HepG2 (cell line): Measurements from ENCODE around the gene ZNF155. TPM values are rescaled to one million over a fixed set of nuclear protein-coding genes. Genes with fewer than 3 reads are reported as not detected.

ENCODE experiments used
- ATAC-seq: fragments of 200-7000 bp; cut with Tn5 transposase; 3 replicates; pipeline ENCODE4 v1.9.1; 2020; ENCODE audit warnings: mild to moderate bottlenecking, moderate library complexity
- Bru-seq: library from RNA; stranded (reverse); fragments of 400-500 nt; gene quantifications from one replicate; lab custom pipeline; 2021; lab: Mats Ljungman, UMichigan
- BruChase-seq, 2 experiments: library from RNA; stranded (reverse); fragments of 400-500 nt; gene quantifications; one replicate each; lab custom pipeline; 2021; lab: Mats Ljungman, UMichigan
- BruUV-seq: library from RNA; stranded (reverse); fragments of 400-500 nt; replicated peaks from 2 replicates; lab custom pipeline; 2021; lab: Mats Ljungman, UMichigan
- CTCF ChIA-PET: fragments of 300-600 bp; formaldehyde crosslinking; extraction: SDS; loops from one replicate; lab custom pipeline; 2021; ENCODE audit warnings: low total read pairs, inconsistent platforms, low intra/inter-chr PET ratio; lab: Yijun Ruan, JAX
- POLR2A ChIA-PET: fragments of 350-600 bp; sonication (Branson Sonifier 250); formaldehyde crosslinking; loops from one replicate; lab custom pipeline; 2020; ENCODE audit warnings: antibody characterized with exemption, inconsistent platforms; lab: Yijun Ruan, JAX
- DNase-seq: peaks from one replicate; pipeline ENCODE4 v3.0.0-alpha.2; 2015; ENCODE audit warnings: low spot score
- FAIRE-seq: peaks from 3 replicates; lab custom pipeline; 2011; peaks lifted over from hg19 to GRCh38; lab: Jason Lieb, UNC
- H2AFZ ChIP-seq: one replicate; pipeline ENCODE4 v1.6.1; 2011; ENCODE audit warnings: low read length, inconsistent platforms
- H3K27ac ChIP-seq: fragments of 300-600 bp; 3 replicates; pipeline ENCODE4 v1.8.0; 2011; ENCODE audit warnings: mixed run types, mild to moderate bottlenecking, mixed read lengths, low read length, inconsistent platforms; ENCODE audit not compliant: insufficient read depth; ENCODE audit errors: extremely low read length
- H3K27me3 ChIP-seq, 2 experiments: fragments of 200-600 bp in 1 of 2; 2 replicates in 1 of 2; 3 replicates in 1 of 2; pipeline versions ENCODE4 v1.6.0 to v1.8.0; 2011; ENCODE audit warnings: low read length in 2 of 2, mild to moderate bottlenecking in 2 of 2, moderate library complexity in 2 of 2, inconsistent platforms in 1 of 2; ENCODE audit not compliant: insufficient read depth in 2 of 2, control insufficient read depth in 1 of 2
- H3K36me3 ChIP-seq, 2 experiments: fragments of 200-600 bp in 1 of 2; replicated peaks in 1 of 2; 2 replicates in 1 of 2; 3 replicates in 1 of 2; pipeline versions ENCODE4 v1.5.1 to v1.8.0; 2011; ENCODE audit warnings: low read length in 2 of 2, inconsistent platforms in 1 of 2; ENCODE audit not compliant: insufficient read depth in 2 of 2, control insufficient read depth in 1 of 2
- H3K4me1 ChIP-seq: 2 replicates; pipeline ENCODE4 v1.5.1; 2012; ENCODE audit warnings: low read length, inconsistent platforms; ENCODE audit not compliant: insufficient read depth
- H3K4me2 ChIP-seq: 2 replicates; pipeline ENCODE4 v1.6.0; 2011; ENCODE audit warnings: low read depth, low read length, inconsistent platforms
- H3K4me3 ChIP-seq, 3 experiments: fragments of 200-600 bp in 1 of 3; sonication (generic), shearing (Covaris generic) in 1 of 3; replicated peaks in 1 of 3; 2 replicates each; pipeline ENCODE4 v1.5.1; 2011 to 2016; ENCODE audit warnings: low read length in 3 of 3, inconsistent platforms in 2 of 3, low read depth in 2 of 3, mild to moderate bottlenecking in 2 of 3, control low read depth in 1 of 3, mixed read lengths in 1 of 3; ENCODE audit not compliant: insufficient read depth in 1 of 3
- H3K79me2 ChIP-seq: one replicate; pipeline ENCODE4 v1.6.1; 2011; ENCODE audit warnings: low read length, inconsistent platforms; ENCODE audit not compliant: insufficient read depth
- H3K9ac ChIP-seq: 2 replicates; pipeline ENCODE4 v1.6.0; 2011; ENCODE audit warnings: mild to moderate bottlenecking, low read depth, low read length, inconsistent platforms; ENCODE audit not compliant: insufficient read depth
- H3K9me3 ChIP-seq: 2 replicates; pipeline ENCODE4 v1.5.1; 2012; ENCODE audit warnings: mild to moderate bottlenecking, low read length
- H4K20me1 ChIP-seq: 2 replicates; pipeline ENCODE4 v1.6.0; 2011; ENCODE audit warnings: inconsistent platforms, mild to moderate bottlenecking, low read length, moderate library complexity; ENCODE audit not compliant: insufficient read depth
- FOXK1 ChIP-seq: sonication (generic); formaldehyde crosslinking; IDR thresholded peaks from 2 replicates; pipeline ENCODE4 v1.4.0; 2020; ENCODE audit warnings: low read depth, missing genetic modification reagents, borderline replicate concordance
- KDM3A ChIP-seq: IDR thresholded peaks from 2 replicates; pipeline ENCODE4 v1.6.1; 2018; ENCODE audit warnings: low read depth, missing compliant biosample characterization
- NFIC ChIP-seq: IDR thresholded peaks from 2 replicates; pipeline ENCODE4 v1.6.1; 2012; ENCODE audit warnings: mild to moderate bottlenecking, low read length, inconsistent platforms
- PRPF4 ChIP-seq: fragments of 200-400 bp; formaldehyde crosslinking; IDR thresholded peaks from 2 replicates; pipeline ENCODE4 v1.6.1; 2016; ENCODE audit warnings: low read length, low read depth; ENCODE audit not compliant: poor library complexity, severe bottlenecking
- SIN3A ChIP-seq: IDR thresholded peaks from 2 replicates; pipeline ENCODE4 v1.6.1; 2011; ENCODE audit warnings: low read depth, mild to moderate bottlenecking, control low read depth, low read length, borderline replicate concordance
- TCF7L2 ChIP-seq: IDR thresholded peaks from 2 replicates; pipeline ENCODE4 v1.6.1; 2011; ENCODE audit warnings: mild to moderate bottlenecking, low read depth, low read length, moderate library complexity
- ZBTB20 ChIP-seq: sonication (generic); formaldehyde crosslinking; IDR thresholded peaks from 2 replicates; pipeline ENCODE4 v1.8.1; 2023; ENCODE audit warnings: missing genetic modification reagents, low read depth, mild to moderate bottlenecking, borderline replicate concordance
- ZFY ChIP-seq: sonication (generic); formaldehyde crosslinking; IDR thresholded peaks from 2 replicates; pipeline ENCODE4 v1.4.0; 2020; ENCODE audit warnings: missing genetic modification reagents
- WGBS: methylation state at CpG from one replicate; pipeline ENCODE4 v1.1.6; 2017; ENCODE audit warnings: low lambda C conversion rate; 5-methylcytosine and 5-hydroxymethylcytosine counted together
- in situ Hi-C: cut with HindIII; loops from 2 replicates; pipeline ENCODE4 v1.10.0; 2017; ENCODE audit warnings: low pct_unique_long_range_greater_than_20kb; ENCODE audit not compliant: extremely low pct_ligation_motif_present
- intact Hi-C: fragments of 100-400 bp; cut with micrococcal nuclease; formaldehyde crosslinking; loops from one replicate; pipeline ENCODE4 v1.10.0; 2022; ENCODE audit not compliant: unreplicated experiment
- long read RNA-seq, 2 experiments: library from RNA in 1 of 2; library from polyadenylated mRNA in 1 of 2; stranded (forward) in 1 of 2; unstranded in 1 of 2; transcript quantifications; one replicate each; pipeline ENCODE4 v2.0.0, GENCODE V29; 2019 to 2022
- polyA minus RNA-seq, 3 experiments: library from RNA; depleted of rRNA, polyadenylated mRNA; stranded (reverse); fragments of >200 nt; gene quantifications; 2 replicates each; pipeline ENCODE4 v1.2.3, GENCODE V29; 2011; ENCODE audit warnings: low replicate concordance in 1 of 3
- polyA plus RNA-seq, 8 experiments: library from polyadenylated mRNA; depleted of rRNA in 3 of 8; stranded (reverse) in 7 of 8; unstranded in 1 of 8; fragments of >200 nt; fragmentation: Illumina TruSeq in 4 of 8; extraction: Trizol in 4 of 8; gene quantifications; 2 replicates each; pipeline versions ENCODE4 v1.2.1 to v1.2.3, GENCODE V29; 2011 to 2016; ENCODE audit warnings: low read depth in 4 of 8, missing spikeins in 1 of 8, mixed read lengths in 1 of 8; ENCODE audit not compliant: insufficient read depth in 1 of 8
- total RNA-seq, 5 experiments: library from RNA; depleted of rRNA; stranded (reverse); fragments of >200 nt; fragmentation: Illumina TruSeq; extraction: Trizol; gene quantifications; 2 replicates each; pipeline ENCODE4 v1.2.3, GENCODE V29; 2016; ENCODE audit warnings: low read depth in 1 of 5
- TF ChIP-seq, protein P1 (sequence below): IDR thresholded peaks from 2 replicates; pipeline ENCODE4 v1.4.0; 2020; ENCODE audit warnings: mild to moderate bottlenecking, missing genetic modification reagents
- TF ChIP-seq, protein P2 (sequence below): sonication (generic); formaldehyde crosslinking; IDR thresholded peaks from 2 replicates; pipeline ENCODE4; 2020; ENCODE audit warnings: missing genetic modification reagents, mild to moderate bottlenecking, borderline replicate concordance

ZNF155 gene
- total RNA-seq (2016; rRNA removed; fragmentation: Illumina TruSeq; extraction: Trizol) (2.8 and 3.6 TPM in 2 replicates), polyA plus RNA-seq (2011; rRNA removed) (2.3 and 2.5 TPM in 2 replicates), polyA minus RNA-seq (2011; rRNA and poly(A)+ RNA removed; ENCODE audit: low replicate concordance) (1.2 and 2.0 TPM in 2 replicates), Bru-seq, nascent RNA (percentile 54 among the genes with signal in this experiment), BruChase-seq, experiment 1, labeled RNA remaining after a 6-hour chase (percentile 45 among the genes with signal in this experiment), BruChase-seq, experiment 2, labeled RNA remaining after a 2-hour chase (percentile 49 among the genes with signal in this experiment)
- 0.71 and 0.88 TPM in 2 replicates for total RNA-seq (2016; cell fraction: cytosol; rRNA removed; fragmentation: Illumina TruSeq; extraction: Trizol; ENCODE audit: low read depth)
- 2.6 and 3.2 TPM in 2 replicates for total RNA-seq (2016; cell fraction: insoluble cytoplasmic fraction; rRNA removed; fragmentation: Illumina TruSeq; extraction: Trizol)
- total RNA-seq (2016; cell fraction: membrane; rRNA removed; fragmentation: Illumina TruSeq; extraction: Trizol), result 1.9 and 2.9 TPM in 2 replicates
- 4.7 and 4.9 TPM in 2 replicates for total RNA-seq (2016; cell fraction: nucleus; rRNA removed; fragmentation: Illumina TruSeq; extraction: Trizol)
- polyA plus RNA-seq (2011; cell fraction: cytosol; rRNA removed), result 0.66 and 0.96 TPM in 2 replicates
- 2.4 and 3.5 TPM in 2 replicates for polyA plus RNA-seq (2011; cell fraction: nucleus; rRNA removed)
- polyA plus RNA-seq (2012), result 2.1 and 2.7 TPM in 2 replicates
- 0.25 and 0.43 TPM in 2 replicates for polyA plus RNA-seq (2016; cell fraction: cytosol; fragmentation: Illumina TruSeq; extraction: Trizol; ENCODE audit: low read depth)
- polyA plus RNA-seq (2016; cell fraction: insoluble cytoplasmic fraction; fragmentation: Illumina TruSeq; extraction: Trizol; ENCODE audit: low read depth), result 2.1 and 3.0 TPM in 2 replicates
- 0.54 and 0.83 TPM in 2 replicates for polyA plus RNA-seq (2016; cell fraction: membrane; fragmentation: Illumina TruSeq; extraction: Trizol; ENCODE audit: low read depth)
- polyA plus RNA-seq (2016; cell fraction: nucleus; fragmentation: Illumina TruSeq; extraction: Trizol; ENCODE audit: insufficient read depth, low read depth), result 6.7 and 6.8 TPM in 2 replicates
- 0.88 and 1.8 TPM in 2 replicates for polyA minus RNA-seq (2011; cell fraction: cytosol; rRNA and poly(A)+ RNA removed)
- polyA minus RNA-seq (2011; cell fraction: nucleus; rRNA and poly(A)+ RNA removed), result 5.2 and 9.3 TPM in 2 replicates
- long read RNA-seq, experiment 1, partial matches to known transcripts, result 0 of 1 reads
- long read RNA-seq, experiment 1, other reads (novel, unspliced or antisense), result 1 of 1 reads
- long read RNA-seq, experiment 2, partial matches to known transcripts, result 0 of 2 reads
- long read RNA-seq, experiment 2, other reads (novel, unspliced or antisense), result 2 of 2 reads

DNA sequence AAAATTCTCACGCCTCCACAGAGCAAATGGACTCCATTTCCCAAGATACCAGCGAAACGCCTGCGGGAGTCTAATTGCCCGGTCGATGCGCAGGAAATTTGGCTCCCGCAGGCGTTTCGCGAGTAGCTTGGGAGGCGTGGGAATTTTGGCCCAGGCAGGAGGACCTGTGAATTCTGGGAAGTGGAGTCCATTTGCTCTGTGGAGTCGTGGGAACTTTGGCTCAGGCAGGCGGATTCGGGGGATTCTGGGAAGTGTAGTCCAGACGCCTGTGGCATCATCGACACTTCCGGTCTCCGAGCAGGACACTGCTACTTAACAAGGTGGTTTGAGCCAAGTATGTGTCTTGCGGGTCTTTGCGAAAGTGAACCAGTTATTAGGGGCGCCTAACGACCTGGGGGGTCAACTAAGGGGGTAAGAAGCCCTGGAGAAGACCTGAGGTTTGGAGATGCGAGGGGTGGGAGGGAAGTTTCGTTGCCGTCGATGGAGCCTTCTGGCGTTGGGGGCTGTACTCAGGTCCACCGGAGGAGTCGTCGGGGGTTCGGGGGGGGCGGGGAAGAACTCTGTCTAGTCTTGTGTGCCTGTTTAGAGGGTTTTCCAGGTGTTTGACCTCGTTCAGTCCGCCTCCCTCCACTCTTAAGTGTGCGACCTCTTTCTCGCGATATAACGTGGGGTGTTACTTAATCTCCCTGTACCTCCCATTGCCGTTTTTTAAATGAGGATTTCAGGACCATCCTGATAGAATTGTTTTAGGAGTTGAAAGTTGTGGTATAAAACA lies at the start of gene ZNF155:
Gene ZNF155, plus strand, starts transcription at position 277 of the 775 bp plus-strand sequence. CDS start 4,356 bp downstream, outside the sequence.
- ATAC-seq (peak; percentile 100), DNase-seq (peak; percentile 87), FAIRE-seq (peak; percentile 89)
- Histone ChIP-seq H3K36me3 (0 out of 5 replicates have a peak, but pooled peaks cover 0 to under 1% of the 10 kb centered on the region in 2 experiments), H3K4me2 (peak within 1 kb of the TSS; percentile 68), H3K4me3 (peak within 1 kb of the TSS; percentile 67 to 79 (median 78)), H3K4me1 (no peaks in the 10 kb centered on the region), H3K27me3 (no peaks in the 10 kb centered on the region; a peak in 1 of 5 replicates), H3K79me2 (no peaks in the 10 kb centered on the region), H3K27ac (no peak within 1 kb of the TSS), H3K9me3 (no peaks in the 10 kb centered on the region), H4K20me1 (no peaks in the 10 kb centered on the region), H2AFZ (peak within 1 kb of the TSS; percentile 85), H3K9ac (peak within 1 kb of the TSS; percentile 73)
- in situ Hi-C loops (no loop called here), intact Hi-C loops (loop anchor here (10.0 kb wide), 1 partner anchor 111 kb away; the partner anchor contains the start of gene ZNF224)
- BruUV-seq, result no TSS peak
- CTCF ChIA-PET, result no interaction called here
- WGBS, result 2% methylated on average over 30 of the region's 40 CpGs
- POLR2A ChIA-PET, result interaction anchor here (1.1 to 1.2 kb wide), 2 partner anchors 18 to 49 kb away, joined by 3 read pairs; partner anchors contain the start of gene ZNF45
- TF ChIP-seq NFIC (0 out of 2 replicates have a peak, but pooled peaks have one; percentile 44), KDM3A (CRISPR knock-in tag) (no peak), ZBTB20 (CRISPR knock-in tag) (no peak), ZFY (CRISPR knock-in tag) (peak; percentile 58), FOXK1 (CRISPR knock-in tag) (no peak), PRPF4 (no peak), TCF7L2 (no peak), SIN3A (peak; percentile 12; the same call in 1 of the 2 replicates)
- TF ChIP-seq, protein P1, sequence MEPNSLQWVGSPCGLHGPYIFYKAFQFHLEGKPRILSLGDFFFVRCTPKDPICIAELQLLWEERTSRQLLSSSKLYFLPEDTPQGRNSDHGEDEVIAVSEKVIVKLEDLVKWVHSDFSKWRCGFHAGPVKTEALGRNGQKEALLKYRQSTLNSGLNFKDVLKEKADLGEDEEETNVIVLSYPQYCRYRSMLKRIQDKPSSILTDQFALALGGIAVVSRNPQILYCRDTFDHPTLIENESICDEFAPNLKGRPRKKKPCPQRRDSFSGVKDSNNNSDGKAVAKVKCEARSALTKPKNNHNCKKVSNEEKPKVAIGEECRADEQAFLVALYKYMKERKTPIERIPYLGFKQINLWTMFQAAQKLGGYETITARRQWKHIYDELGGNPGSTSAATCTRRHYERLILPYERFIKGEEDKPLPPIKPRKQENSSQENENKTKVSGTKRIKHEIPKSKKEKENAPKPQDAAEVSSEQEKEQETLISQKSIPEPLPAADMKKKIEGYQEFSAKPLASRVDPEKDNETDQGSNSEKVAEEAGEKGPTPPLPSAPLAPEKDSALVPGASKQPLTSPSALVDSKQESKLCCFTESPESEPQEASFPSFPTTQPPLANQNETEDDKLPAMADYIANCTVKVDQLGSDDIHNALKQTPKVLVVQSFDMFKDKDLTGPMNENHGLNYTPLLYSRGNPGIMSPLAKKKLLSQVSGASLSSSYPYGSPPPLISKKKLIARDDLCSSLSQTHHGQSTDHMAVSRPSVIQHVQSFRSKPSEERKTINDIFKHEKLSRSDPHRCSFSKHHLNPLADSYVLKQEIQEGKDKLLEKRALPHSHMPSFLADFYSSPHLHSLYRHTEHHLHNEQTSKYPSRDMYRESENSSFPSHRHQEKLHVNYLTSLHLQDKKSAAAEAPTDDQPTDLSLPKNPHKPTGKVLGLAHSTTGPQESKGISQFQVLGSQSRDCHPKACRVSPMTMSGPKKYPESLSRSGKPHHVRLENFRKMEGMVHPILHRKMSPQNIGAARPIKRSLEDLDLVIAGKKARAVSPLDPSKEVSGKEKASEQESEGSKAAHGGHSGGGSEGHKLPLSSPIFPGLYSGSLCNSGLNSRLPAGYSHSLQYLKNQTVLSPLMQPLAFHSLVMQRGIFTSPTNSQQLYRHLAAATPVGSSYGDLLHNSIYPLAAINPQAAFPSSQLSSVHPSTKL (CRISPR knock-in tag), result 0 out of 2 replicates have a peak, but pooled peaks have one; percentile 13
- TF ChIP-seq, protein P2, sequence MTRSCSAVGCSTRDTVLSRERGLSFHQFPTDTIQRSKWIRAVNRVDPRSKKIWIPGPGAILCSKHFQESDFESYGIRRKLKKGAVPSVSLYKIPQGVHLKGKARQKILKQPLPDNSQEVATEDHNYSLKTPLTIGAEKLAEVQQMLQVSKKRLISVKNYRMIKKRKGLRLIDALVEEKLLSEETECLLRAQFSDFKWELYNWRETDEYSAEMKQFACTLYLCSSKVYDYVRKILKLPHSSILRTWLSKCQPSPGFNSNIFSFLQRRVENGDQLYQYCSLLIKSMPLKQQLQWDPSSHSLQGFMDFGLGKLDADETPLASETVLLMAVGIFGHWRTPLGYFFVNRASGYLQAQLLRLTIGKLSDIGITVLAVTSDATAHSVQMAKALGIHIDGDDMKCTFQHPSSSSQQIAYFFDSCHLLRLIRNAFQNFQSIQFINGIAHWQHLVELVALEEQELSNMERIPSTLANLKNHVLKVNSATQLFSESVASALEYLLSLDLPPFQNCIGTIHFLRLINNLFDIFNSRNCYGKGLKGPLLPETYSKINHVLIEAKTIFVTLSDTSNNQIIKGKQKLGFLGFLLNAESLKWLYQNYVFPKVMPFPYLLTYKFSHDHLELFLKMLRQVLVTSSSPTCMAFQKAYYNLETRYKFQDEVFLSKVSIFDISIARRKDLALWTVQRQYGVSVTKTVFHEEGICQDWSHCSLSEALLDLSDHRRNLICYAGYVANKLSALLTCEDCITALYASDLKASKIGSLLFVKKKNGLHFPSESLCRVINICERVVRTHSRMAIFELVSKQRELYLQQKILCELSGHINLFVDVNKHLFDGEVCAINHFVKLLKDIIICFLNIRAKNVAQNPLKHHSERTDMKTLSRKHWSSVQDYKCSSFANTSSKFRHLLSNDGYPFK (CRISPR knock-in tag), result 0 out of 2 replicates have a peak, but pooled peaks have one; percentile 26
